ENCODE results near the gene CHCHD3. TPM values are rescaled to one million over a fixed set of nuclear protein-coding genes. Genes with fewer than 3 reads are reported as not detected.

Gene CHCHD3
- total RNA-seq, 1 experiment from 2014 or later: 114 TPM

Other genes with a start within 250 kb of the CHCHD3 start
- gene EXOC4, start 171.0 kb upstream of the CHCHD3 start, total RNA-seq (2021): 62.0 to 72.4 TPM (median 66.8 TPM) in 3 replicates

Data from WTC11 (cell line).